Thyroid gland (tissue), 4 donors: ENCODE measurements around the gene ALKBH4.

Experiments
- CTCF ChIP-seq, 6 experiments: fragments of 200-600 bp in 3 of 6; fragments of 450-650 bp in 3 of 6; sonication (generic) in 3 of 6; IDR thresholded peaks; one replicate each; pipeline ENCODE4 v1.5.1; 2016 to 2019; ENCODE audit warnings: antibody characterized with exemption in 6 of 6, mild to moderate bottlenecking in 2 of 6, inconsistent platforms in 1 of 6, moderate library complexity in 1 of 6
- POLR2A ChIP-seq, 2 donors: fragments of 450-650 bp; IDR thresholded peaks; one replicate each; pipeline ENCODE4 v1.6.1; 2017; ENCODE audit warnings: antibody characterized with exemption in 2 of 2, mild to moderate bottlenecking in 2 of 2, moderate library complexity in 1 of 2

- TF ChIP-seq CTCF (IDR thresholded peaks at IDR 0.05) (no peak), POLR2A (IDR thresholded peaks at IDR 0.05) (peak in 1 of 2 donors; percentile 56)
Measured at GRCh38 chr7:102433219-102434038, 31.2 kb downstream of the ALKBH4 start, which contains the start of gene ORAI2.
